Amniotic epithelial cell (primary cell): ENCODE measurements around the gene RXFP3.

Experiments
- DNase-seq: peaks from one replicate; pipeline ENCODE4 v3.0.0-alpha.2; 2010; ENCODE audit warnings: low read depth

Gene RXFP3

GRCh38 chr5:33981408-33982162, 45.4 kb downstream of the RXFP3 start:
- DNase-seq = peak; percentile 70

GRCh38 chr5:33984178-33984577, 48.0 kb downstream of the RXFP3 start:
- DNase-seq = no peak

GRCh38 chr5:33984671-33985124, 48.5 kb downstream of the RXFP3 start, which contains the start of gene SLC45A2:
Gene SLC45A2, minus strand, starts transcription at chr5:33984693. Its CDS starts 110 bp downstream, at chr5:33984583.
- DNase-seq = peak; percentile 82

- DNase-seq = no peak
These were observed 49.3 kb downstream of the RXFP3 start for GRCh38 chr5:33985447-33985846.
